HS-27A (cell line): ENCODE results near the gene CBFA2T2.
"Not testable (repeated sequence)": the region's sequence is repeated elsewhere in the genome, so short reads cannot be mapped to it uniquely, and the experiment has no call there.

Experiments used
- DNase-seq: peaks from one replicate; pipeline ENCODE4 v3.0.0-alpha.2; 2012; ENCODE audit warnings: low read depth, missing footprints

CBFA2T2 gene

DNA sequence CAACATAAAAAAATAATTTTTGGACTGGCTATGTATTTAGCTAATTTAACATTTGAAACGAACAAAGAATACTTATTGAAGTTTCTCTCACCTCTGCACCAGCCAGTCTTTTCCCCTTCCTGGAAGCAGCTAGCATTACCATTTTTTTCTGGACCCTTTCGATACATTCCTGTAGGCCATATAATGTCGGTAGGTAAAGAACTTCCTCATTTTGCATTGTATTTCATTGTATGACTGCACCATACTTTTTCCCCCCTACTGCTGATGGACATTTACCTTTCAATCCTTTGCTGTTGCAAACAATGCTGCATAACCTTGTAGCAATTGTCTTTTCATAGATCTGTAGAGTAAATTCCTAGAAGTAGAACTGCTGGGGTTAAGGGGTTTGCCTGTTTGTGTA lies 17.6 kb downstream of the CBFA2T2 start:
- DNase-seq, result no peak

DNA sequence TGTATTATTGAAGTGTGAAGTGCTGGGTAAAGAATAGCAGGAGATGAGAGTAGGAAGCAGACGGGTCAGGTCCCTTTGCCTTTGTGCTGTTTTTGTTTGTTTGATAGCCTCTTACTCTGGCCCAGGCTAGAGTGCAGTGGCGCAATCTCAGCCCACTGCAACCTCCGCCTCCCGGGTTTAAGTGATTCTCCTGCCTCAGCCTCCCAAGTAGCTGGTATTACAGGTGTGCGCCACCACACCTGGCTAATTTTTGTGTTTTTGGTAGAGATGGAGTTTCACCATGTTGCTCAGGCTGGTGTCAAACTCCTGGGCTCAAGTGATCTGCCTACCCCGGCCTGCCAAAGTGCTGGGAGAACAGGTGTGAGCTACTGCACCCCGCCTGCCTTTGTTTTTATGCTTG lies 18.1 kb downstream of the CBFA2T2 start:
- DNase-seq, result not testable (repeated sequence)

DNA sequence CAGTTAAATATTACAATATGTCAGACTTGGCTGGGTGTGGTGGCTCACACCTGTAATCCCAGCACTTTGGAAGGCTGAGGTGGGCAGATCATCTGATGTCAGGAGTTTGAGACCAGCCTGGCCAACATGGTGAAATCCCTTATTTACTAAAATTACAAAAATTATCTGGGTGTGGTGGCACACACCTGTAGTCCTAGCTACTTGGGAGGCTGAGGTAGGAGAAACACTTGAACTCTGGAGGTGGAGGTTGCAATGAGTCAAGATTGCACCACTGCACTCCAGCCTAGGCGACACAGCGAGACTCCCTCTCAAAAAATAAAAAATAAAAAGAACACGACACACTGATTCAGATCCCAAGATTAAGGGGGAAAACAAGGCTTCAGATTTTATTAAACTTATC lies 19.2 kb downstream of the CBFA2T2 start:
- not testable (repeated sequence) for DNase-seq

DNA sequence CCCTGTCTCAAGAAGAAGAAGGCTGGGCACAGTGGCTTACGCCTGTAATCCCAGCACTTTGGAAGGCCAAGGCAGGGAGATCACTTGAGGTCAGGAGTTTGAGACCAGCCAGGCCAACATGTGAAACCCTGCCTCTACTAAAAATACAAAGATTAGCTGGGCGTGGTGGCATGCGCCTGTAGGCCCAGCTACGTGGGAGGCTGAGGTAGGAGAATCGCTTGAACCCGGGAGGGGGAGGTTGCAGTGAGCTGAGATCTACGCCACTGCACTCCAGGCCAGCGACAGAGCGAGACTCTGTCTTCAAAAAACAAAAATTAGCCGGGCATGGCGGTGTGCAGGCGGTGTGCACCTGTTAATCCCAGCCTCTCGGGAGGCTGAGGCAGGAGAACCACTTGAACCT lies 22.0 kb downstream of the CBFA2T2 start:
- DNase-seq, result not testable (repeated sequence)

DNA sequence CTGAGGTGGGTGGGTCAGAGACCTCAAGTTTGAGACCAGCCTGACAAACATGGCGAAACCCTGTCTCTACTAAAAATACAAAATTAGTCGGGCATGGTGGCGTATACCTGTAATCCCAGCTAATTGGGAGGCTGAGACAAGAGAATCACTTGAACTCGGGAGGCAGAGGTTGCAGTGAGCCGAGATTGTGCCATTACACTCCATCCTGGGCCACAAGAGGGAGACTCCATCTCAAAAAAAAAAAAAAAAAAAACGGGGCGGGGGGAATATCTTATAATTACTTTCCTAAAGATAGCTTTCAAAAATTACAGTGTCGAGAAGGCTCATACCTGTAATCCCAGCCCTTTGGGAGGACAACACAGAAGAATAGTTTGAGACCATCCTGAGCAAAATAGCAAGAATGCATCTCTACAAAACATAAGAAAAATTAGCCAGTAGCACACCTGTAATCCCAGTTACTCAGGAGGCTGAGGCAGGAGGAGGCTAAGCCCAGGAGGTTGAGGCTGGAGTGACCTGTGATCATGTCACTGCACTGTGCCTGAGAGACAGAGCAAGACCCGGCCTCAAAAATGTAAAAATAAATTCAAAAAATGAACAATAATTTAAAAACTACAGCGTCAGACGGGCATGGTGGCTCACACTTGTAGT lies 25.8 kb downstream of the CBFA2T2 start:
- no peak for DNase-seq

DNA sequence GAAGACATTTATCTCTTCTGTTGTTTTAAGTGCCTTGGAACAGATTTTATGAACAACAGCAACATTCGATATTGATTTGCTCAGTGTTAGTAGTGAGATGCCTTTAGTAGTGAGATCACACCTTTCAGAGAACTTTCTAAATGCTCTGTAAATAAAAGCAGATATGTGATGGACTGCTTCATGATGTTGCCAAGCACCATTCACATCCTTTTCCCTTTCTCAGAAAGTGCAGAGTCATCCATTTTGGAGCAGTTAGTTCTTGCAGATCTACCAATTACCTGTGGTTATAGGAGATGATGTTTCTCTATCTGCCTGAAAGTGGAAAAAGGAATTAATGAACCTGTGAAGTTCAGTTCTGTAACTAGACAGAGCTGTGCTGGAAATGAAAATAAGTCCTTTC lies 27.0 kb downstream of the CBFA2T2 start:
- DNase-seq, result no peak

DNA sequence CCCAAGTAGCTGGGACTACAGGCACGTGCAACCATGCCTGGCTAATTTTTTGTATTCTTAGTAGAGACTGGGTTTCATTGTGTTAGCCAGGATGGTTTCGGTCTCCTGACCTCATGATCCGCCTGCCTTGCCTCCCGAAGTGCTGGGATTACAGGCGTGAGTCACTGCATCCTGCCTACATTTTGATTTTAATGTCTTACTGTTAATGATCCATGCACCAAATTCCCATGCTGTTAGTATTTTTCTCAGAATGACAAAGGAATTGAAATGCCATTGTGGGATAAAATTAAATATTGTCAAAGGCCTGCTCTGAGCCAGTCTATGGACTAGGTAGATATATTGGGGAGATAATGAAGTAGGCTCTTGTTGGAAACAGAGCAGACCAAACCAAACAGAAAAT lies 28.2 kb downstream of the CBFA2T2 start:
- peak; percentile 35 for DNase-seq

DNA sequence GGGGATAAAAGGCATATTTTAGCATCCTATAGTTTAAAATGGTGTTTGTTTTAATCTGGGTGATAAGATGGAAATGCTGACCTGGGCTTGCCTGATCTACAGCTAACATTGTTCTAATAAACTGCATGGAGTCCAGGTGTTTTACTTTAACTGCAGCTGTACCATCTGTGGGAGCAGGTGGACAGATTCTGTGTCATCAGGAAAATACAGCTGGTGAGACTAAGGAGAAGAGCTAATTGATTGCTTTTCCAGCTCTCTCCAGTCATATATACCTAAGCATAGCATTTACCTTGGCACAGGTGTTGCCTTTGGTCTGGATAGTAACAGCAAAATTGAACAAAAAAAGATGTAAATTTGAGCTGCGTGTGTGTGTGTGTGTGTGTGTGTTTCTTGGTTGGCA lies 31.6 kb downstream of the CBFA2T2 start:
- no peak for DNase-seq

DNA sequence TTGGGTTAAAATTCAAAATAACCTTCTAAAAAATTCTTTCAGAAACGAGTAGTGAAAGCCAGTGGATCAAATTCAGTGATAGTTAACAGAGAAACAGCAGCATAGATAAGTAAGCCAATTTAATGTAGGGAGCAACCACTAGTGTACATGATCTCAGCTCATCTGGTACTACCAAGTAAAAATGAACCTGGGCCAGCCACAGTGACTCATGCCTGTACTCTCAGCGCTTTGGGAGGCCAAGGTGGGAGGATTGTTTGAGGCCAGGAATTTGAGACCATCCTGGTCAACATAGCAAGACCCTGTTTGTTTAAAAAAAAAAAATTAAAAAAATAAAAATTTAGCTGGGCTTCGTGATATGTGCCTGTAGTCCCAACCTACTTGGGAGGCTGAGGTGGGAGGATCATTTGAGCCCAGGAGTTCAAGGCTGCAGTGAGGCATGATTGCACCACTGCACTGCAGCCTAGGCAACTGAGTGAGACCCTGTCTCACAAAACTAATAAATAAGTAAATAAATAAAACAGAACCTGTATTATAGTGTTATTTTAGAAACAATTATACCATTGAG lies 32.4 kb downstream of the CBFA2T2 start:
- DNase-seq, result no peak

DNA sequence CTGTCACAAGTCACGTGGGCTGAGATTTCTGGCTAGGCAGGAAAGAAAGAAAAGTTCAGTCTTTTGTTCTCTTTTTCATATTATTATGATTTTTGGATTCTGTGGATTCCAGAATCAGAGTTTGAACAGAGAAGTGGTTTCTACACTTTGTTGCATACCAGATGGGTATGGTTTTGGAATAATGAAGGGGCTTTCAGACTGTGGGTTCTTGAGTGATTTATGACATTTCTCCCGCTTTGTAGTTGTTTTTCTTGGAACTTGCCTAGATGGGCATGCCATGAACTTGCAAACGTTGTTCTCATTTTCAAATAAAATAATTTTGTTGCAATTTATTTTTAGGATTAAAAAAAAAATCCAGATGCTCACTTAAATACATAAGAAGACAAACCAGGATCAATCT lies 34.4 kb downstream of the CBFA2T2 start:
- no peak for DNase-seq

DNA sequence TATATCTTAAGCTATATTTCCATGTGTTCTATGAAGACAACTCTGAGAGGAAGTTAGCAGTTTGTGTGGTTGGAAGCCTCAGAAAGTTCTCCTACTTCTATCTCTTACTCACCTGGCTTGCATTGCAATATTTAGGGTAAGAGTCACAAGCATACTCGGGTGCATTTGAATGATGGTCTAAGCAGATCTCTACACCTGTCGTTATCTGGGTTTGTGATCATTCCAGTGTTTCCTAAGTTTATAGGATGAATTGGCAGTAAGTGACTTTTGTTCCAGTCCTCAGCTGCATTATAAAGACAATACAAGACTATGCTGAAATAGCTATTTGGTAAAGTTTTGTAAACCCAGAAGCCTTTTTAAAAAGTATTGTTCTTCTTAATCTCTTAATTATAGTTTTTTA lies 36.9 kb downstream of the CBFA2T2 start:
- no peak for DNase-seq

DNA sequence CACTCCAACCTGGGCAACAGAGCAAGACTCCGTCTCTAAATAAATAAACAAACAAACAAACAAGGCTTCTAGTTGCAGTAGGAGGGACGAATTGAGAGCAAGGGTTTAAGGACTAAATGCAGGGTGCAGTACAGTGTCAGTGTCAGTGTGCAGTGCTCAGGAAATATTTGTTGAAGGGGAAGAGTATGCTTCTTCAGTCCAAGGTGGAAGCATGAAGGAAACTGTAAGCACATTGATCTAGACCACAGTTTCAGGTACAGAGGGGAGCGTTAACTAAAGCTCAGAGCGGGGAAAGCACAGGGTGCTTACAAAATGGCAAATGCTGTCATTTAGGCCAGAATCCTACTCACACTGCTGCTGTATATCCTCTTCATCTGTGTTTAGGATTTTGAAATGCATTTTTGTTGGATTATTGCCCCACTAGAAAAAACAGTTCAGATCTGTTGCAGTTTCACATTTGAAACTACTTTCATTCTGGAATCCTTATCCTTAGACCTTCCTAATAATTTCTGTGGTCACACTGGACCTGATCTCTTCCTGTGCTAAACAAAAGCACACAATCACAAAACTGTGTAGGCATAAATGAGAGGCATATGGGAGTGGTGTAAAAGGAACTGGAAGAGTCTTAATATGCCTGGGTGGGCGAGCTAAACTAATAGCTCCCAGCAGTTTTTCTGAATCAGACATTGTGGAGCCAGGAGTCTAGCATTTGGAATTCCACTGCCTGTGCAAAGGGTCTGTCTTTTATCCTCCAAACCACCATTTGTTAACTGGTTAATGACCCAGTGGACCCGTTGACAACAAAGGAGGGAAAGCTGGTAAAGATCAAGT lies 41.4 kb downstream of the CBFA2T2 start:
- DNase-seq, result no peak

DNA sequence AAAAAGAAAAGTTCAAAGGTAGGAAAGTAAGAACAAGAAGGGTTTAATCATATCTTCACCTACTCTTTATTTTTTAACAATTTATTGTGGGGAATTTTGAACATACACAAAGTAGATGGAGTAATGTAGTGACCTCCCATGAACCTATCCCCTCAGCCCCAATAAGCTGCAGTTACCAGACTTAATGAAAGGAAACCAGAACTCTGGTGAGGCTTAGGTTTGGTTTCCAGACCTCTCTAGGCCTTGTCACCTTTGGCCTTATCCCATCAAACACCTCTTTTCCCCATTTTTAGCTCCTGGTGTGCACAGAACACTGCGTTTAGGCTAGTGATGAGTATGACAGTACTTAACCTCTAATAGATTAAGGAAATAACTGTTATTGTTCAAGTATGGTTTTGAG lies 42.0 kb downstream of the CBFA2T2 start:
- DNase-seq, result no peak

DNA sequence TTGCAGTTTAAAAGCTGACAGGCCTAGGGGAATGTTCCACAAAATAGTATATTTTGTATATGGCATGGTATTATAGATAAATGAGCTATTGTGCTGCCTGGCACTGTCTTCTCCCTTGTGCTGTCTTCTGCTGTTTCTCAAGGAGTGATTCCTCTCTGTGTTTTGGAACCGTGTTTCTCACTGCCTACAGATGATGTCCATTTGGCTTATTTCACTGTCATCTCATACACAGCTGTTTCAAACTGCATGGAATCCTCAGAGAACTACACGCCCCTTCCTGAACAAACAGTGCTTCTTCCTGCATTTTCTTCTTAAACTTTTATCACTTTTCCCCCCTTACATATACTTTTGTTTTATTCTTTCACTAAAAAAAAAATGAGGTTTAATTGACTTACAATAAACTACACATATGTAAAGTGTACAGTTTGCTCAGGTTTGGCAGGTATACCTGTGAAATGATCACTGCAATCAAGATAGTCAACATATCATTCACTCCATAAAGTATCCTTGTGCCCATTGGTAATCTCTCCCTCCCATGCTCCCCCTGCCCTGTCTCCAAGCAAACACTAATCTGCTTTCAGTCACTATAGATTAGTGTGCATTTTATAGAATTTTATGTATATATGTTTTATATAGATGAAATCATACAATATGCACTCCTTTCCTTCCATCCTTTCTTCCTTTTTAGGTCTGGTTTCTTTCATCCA lies 43.0 kb downstream of the CBFA2T2 start:
- no peak for DNase-seq

DNA sequence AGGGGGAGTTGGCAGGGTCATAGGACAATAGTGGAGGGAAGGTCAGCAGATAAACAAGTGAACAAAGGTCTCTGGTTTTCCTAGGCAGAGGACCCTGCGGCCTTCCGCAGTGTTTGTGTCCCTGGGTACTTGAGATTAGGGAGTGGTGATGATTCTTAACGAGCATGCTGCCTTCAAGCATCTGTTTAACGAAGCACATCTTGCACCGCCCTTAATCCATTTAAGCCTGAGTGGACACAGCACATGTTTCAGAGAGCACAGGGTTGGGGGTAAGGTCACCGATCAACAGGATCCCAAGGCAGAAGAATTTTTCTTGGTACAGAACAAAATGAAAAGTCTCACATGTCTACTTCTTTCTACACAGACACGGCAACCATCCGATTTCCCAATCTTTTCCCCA lies 45.8 kb downstream of the CBFA2T2 start:
- DNase-seq, result not testable (repeated sequence)

DNA sequence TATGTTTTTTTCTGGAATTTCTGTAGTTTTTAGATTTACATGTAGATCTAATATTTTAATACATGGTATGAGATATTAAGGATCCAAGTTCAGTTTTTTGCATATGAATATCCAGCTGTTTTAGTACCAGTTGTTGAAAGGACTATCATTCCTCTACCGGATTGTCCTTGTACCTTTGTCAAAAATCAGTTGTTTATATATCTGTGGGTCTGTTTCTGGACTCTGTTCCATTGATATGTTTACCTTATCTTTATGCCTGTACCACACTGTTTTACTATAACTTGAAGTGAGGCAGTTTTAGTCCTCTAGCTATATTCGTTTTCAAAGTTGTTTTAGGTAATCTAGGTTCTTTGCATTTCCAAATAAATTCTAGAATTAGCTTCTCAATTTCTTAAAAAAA lies 47.7 kb downstream of the CBFA2T2 start:
- no peak for DNase-seq

DNA sequence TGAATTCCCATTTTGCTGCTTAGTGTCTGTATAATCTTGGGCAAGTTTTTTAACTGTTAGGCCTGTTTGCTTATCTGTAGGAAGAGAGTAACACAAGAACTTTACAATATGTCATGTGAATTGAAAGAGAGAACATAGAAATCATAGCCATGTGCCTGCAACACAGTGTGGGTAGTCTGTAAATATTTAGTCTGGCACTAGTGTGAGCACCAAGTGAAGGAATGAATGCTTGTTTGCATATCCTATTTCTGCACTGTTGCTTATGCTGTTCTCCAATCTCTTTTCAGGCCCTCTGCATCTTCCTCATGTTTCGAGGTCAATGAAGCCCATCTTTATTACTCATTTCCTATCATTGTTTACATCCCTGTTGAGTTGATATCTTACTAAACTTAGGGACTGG lies 49.2 kb downstream of the CBFA2T2 start:
- no peak for DNase-seq

DNA sequence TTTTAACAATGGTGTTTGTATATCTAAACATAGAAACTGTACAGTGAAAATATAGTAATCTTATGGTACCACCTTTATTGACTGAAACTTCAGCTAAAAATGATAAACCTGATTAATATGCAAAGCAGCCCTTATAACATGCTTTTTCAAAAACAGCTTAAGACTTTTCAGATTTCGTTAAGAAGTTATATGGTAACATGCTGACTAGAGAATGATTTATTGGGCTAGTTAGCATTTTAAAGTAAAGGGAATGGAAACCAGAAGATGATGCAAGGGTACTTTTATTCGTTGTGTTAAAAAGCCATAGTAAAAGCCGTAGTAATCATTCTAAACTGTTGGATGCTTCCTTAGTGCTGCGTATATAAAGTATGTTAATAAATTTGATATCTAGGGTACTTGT lies 50.5 kb downstream of the CBFA2T2 start:
- no peak for DNase-seq

DNA sequence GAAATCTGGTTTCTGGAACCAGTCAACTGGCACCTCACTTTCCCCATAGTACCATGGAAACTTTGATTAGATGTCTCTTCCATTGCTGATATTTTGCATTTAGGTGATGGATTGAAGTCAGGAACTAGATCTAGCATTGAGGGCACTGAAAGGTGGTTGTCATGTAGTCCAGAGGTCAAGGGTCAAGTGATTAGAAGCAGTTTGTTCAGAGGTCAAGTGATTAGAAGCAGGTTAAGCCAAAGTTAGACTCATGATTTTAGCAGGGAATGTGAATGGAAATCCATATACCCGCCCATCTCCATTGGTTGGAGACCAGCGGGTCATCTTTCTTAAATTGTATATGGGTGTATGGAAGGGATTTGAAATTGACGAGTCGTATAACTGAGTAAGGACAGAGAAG lies 51.2 kb downstream of the CBFA2T2 start:
- DNase-seq, result no peak

DNA sequence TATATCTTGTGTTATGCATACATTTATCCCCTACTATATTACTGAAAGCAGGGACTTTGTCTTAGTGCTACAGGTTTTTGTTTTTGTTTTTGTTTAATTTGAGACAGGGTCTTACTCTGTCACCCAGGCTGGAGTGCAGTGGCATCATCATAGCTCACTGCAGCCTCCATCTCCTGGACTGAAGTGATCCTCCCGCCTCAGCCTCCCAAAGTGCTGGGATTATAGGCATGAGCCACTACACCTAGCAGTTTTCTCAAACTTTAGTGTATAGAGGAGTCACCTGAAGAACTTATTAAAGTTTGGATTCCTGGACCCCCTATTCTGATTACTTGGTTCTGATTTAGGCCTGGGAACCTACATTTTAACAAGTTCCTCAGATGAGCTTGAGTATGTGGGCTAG lies 51.9 kb downstream of the CBFA2T2 start:
- DNase-seq, result no peak

DNA sequence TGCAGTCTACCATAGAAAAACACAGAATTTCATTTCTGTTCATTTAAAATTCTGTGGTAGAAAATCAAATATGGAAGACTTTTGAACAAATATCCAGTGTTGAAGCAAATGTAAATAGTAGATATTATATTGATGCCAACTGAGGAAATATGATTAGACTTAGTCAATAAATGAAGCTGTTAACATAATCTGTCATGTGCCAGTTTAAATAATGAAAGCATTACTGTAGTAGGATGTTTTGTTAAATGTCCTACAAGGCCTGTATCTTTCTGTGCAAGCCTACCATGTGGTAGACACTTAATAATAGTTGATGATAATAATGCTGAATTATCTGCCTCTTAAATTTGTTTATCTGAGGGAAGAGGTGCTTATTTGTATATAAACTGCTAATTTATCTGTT lies 55.9 kb downstream of the CBFA2T2 start:
- DNase-seq, result no peak

DNA sequence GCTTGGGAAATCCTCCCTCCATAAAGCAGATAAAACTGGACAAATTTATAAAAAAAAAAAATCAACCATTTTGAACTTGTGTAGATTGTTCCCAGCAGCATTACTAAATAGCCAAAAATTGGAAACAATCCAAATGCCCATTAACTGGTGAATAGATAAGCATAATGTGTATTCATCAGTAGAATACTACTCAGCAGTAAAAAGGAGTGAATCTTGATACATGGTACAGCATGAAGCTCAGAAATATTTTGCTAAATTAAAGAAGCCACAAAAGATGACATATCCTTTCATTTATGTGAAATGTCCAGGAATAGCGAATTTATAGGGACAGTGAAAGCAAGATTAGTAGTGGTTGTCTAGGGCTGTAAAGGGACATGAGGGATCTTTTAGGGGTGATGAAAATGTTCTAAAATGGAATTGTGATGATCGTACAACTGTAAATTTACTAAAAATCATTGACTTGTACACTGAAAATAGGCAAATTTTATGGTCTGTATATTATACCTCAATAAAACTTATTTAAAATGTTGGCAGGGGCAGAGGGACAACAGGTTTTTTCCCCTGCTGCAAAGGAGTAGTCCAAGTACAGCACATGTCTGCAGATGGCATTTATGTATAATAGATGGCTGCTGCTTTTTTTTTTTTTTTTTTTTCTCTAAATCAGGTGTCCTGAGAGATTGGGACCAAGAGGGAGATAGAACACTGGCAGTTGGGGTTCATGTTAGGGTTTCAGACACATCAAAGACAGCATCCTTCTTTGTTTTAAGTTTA lies 59.5 kb downstream of the CBFA2T2 start:
- no peak for DNase-seq
